Trophoblast cell (in vitro differentiated cells and primary cell): Measurements from ENCODE around the gene ITGAL.

Experiments used
- DNase-seq, 2 donors: peaks; one replicate each; pipeline ENCODE4 v3.0.0-alpha.2; 2016
- H2AFZ ChIP-seq: 2 replicates; pipeline ENCODE4 v1.6.1; 2013; ENCODE audit warnings: low read length, moderate library complexity, mild to moderate bottlenecking; ENCODE audit not compliant: insufficient read depth, poor library complexity
- H2AK5ac ChIP-seq: 2 replicates; pipeline ENCODE4 v1.6.1; 2013; ENCODE audit warnings: mild to moderate bottlenecking, low read length
- H2BK120ac ChIP-seq: 2 replicates; pipeline ENCODE4 v1.6.1; 2013; ENCODE audit warnings: low read length, mild to moderate bottlenecking, moderate library complexity; ENCODE audit not compliant: insufficient read depth, poor library complexity
- H2BK12ac ChIP-seq: 2 replicates; pipeline ENCODE4 v1.6.1; 2013; ENCODE audit warnings: mild to moderate bottlenecking, low read length, moderate library complexity
- H2BK5ac ChIP-seq: 2 replicates; pipeline ENCODE4 v1.6.1; 2013; ENCODE audit warnings: low read length, low read depth, moderate library complexity, mild to moderate bottlenecking; ENCODE audit not compliant: poor library complexity
- H3K14ac ChIP-seq: 2 replicates; pipeline ENCODE4 v1.6.1; 2013; ENCODE audit warnings: mild to moderate bottlenecking, low read length
- H3K18ac ChIP-seq: 2 replicates; pipeline ENCODE4 v1.6.1; 2013; ENCODE audit warnings: mild to moderate bottlenecking, low read length
- H3K23ac ChIP-seq: 2 replicates; pipeline ENCODE4 v1.6.1; 2013; ENCODE audit warnings: low read length
- H3K27ac ChIP-seq: 2 replicates; pipeline ENCODE4 v1.5.1; 2013; ENCODE audit warnings: low read depth, mild to moderate bottlenecking, inconsistent platforms, low read length, moderate library complexity
- H3K27me3 ChIP-seq: 2 replicates; pipeline ENCODE4 v1.6.1; 2013; ENCODE audit warnings: inconsistent platforms, mild to moderate bottlenecking, low read length, moderate library complexity; ENCODE audit not compliant: insufficient read depth
- H3K36me3 ChIP-seq, 2 experiments: 1 replicate in 1 of 2; 2 replicates in 1 of 2; pipeline ENCODE4 v1.6.1; 2013; ENCODE audit warnings: low read length in 2 of 2, mild to moderate bottlenecking in 2 of 2, moderate library complexity in 1 of 2; ENCODE audit not compliant: insufficient read depth in 2 of 2, control insufficient read depth in 1 of 2
- H3K4ac ChIP-seq: 2 replicates; pipeline ENCODE4 v1.6.1; 2013; ENCODE audit warnings: low read depth, mild to moderate bottlenecking, low read length, moderate library complexity
- H3K4me1 ChIP-seq, 2 experiments: 1 replicate in 1 of 2; 2 replicates in 1 of 2; pipeline ENCODE4 v1.6.1; 2013; ENCODE audit warnings: low read length in 2 of 2, mild to moderate bottlenecking in 2 of 2, moderate library complexity in 1 of 2; ENCODE audit not compliant: insufficient read depth in 2 of 2, control insufficient read depth in 1 of 2
- H3K4me2 ChIP-seq: 2 replicates; pipeline ENCODE4 v1.6.1; 2013; ENCODE audit warnings: inconsistent platforms, mild to moderate bottlenecking, low read length, moderate library complexity
- H3K4me3 ChIP-seq: 2 replicates; pipeline ENCODE4 v1.5.1; 2013; ENCODE audit warnings: mild to moderate bottlenecking, low read depth, low read length, inconsistent platforms
- H3K79me1 ChIP-seq: one replicate; pipeline ENCODE4 v1.6.1; 2013; ENCODE audit warnings: low read length
- H3K79me2 ChIP-seq: 2 replicates; pipeline ENCODE4 v1.6.1; 2013; ENCODE audit warnings: low read length, mild to moderate bottlenecking; ENCODE audit not compliant: control insufficient read depth, insufficient read depth, poor library complexity
- H3K9ac ChIP-seq: 2 replicates; pipeline ENCODE4 v1.6.1; 2013; ENCODE audit warnings: mild to moderate bottlenecking, low read length
- H3K9me3 ChIP-seq: 2 replicates; pipeline ENCODE4 v1.6.1; 2013; ENCODE audit warnings: low read depth, mild to moderate bottlenecking, control low read depth, inconsistent platforms, low read length; ENCODE audit not compliant: insufficient read depth
- H4K12ac ChIP-seq: 2 replicates; pipeline ENCODE4 v1.6.1; 2013; ENCODE audit warnings: low read depth, mild to moderate bottlenecking, low read length, moderate library complexity
- H4K8ac ChIP-seq: 2 replicates; pipeline ENCODE4 v1.6.1; 2013; ENCODE audit warnings: low read depth, mild to moderate bottlenecking, low read length, moderate library complexity
- H4K91ac ChIP-seq: one replicate; pipeline ENCODE4 v1.6.1; 2013; ENCODE audit warnings: low read depth, mild to moderate bottlenecking, low read length, moderate library complexity
- WGBS: extraction: QIAGEN DNeasy Blood & Tissue Kit; methylation state at CpG from one replicate; pipeline ENCODE4 v1.1.7; 2013; ENCODE audit warnings: missing lambda C conversion rate; ENCODE audit not compliant: insufficient read length, insufficient coverage; ENCODE audit errors: extremely low coverage; 5-methylcytosine and 5-hydroxymethylcytosine counted together

The ITGAL gene

DNA sequence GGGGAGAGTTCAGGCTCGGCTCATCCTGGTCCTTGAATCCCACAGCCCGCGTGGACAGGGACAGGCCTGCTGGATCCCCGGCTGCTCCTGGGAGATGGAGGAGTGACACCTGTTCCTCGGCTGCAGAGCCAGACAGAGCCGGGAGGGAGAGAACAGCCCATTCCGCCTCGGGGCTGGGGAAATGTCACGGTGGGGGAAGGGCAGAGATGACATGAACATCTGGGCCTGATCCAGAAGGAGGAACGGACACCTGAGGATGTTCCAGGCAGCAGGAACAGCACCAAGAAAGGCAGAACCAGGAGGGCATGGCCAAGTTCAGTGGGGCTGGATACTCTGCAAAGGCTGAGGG is 83.6 kb downstream of the ITGAL start:
- Histone ChIP-seq H2BK120ac (no peak overlapping the region), H3K4me2 (no peak overlapping the region), H3K14ac (no peak overlapping the region), H3K4me3 (no peak overlapping the region), H3K79me1 (peaks cover 13% of the 10 kb centered on the region), H3K27ac (no peak overlapping the region), H2BK12ac (no peak overlapping the region), H4K12ac (no peak overlapping the region), H3K4ac (no peak overlapping the region), H4K91ac (no peak overlapping the region), H4K8ac (no peak overlapping the region), H3K23ac (no peak overlapping the region), H3K79me2 (peaks cover 6% of the 10 kb centered on the region), H2BK5ac (no peak overlapping the region), H3K9me3 (peaks cover 2% of the 10 kb centered on the region), H3K27me3 (no peaks in the 10 kb centered on the region), H3K18ac (no peak overlapping the region), H3K36me3 (peaks cover 14% of the 10 kb centered on the region in 2 experiments), H2AFZ (no peak overlapping the region), H3K9ac (no peak overlapping the region), H2AK5ac (no peak overlapping the region), H3K4me1 (peaks cover 7 to 9% of the 10 kb centered on the region in 2 experiments)
- WGBS: no CpG with 5 or more reads among the region's 10 CpGs
- DNase-seq: no peak

DNA sequence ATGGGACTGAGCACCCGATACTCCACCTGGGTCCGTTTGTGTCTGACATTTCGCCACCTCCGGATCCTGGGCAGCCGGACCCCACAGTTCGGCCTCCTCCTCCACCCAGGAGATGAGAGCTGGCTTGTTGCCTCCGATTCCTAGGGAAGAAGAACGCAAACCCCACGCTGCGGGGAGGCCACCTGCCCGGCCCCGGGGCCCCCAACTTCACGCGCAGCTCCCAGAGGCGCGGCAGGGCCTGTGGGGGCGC is 85.1 kb downstream of the ITGAL start:
- Histone ChIP-seq H2AFZ (peak overlapping the region; percentile 69), H3K4me2 (peak overlapping the region; percentile 90)

DNA sequence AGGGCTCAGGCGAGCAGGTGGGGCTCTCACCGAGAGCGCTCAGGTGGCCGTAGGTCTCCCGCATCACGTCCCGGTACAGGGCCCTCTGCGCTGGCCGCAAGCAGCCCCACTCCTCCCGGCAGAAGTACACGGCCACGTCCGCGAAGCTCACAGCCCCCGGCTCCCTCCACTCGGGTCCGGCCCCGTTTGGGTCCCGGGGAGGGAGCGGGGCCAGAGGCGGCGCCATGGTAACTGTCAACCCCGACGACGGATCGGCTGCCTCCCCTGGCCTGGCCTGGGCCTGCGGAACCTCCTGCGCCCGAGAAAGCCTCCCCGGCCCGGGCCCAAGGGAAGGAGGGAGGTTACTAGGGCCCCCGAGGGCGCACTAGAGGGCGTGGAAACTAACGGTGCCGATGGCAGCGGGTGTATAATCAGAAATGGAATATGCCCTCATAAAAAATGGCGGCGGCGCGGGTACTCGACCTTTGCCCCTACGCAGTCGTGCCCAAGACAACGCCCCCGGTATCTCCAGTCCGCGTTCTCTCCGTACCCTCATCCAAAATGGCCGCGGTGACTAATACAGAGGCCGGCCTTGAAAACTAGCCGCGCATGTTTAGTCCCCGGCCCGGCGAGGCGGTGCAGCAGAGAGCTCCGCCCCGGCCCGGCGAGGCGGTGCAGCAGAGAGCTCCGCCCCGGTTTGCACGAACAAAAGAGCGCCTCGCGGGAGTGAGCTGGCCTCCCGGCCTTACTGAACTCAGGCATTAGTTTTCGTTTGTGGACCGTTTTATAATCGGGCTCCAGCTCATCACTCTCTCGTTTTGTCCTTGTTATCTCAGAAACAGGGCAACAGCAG is 85.6 kb downstream of the ITGAL start, which contains the start of gene ZNF764:
Gene ZNF764 (minus strand): TSS at position 418 of the 832 bp plus-strand sequence. CDS start 192 bp downstream, at position 226.
- Histone ChIP-seq H3K27ac (peak within 1 kb of the TSS; percentile 75), H3K4ac (peak within 1 kb of the TSS; percentile 82), H3K23ac (no peak within 1 kb of the TSS), H3K9me3 (no peaks in the 10 kb centered on the region), H3K27me3 (no peaks in the 10 kb centered on the region), H3K4me3 (peak within 1 kb of the TSS; percentile 87), H3K79me1 (peaks cover 13% of the 10 kb centered on the region), H2BK5ac (peak within 1 kb of the TSS; percentile 81), H3K18ac (peak within 1 kb of the TSS; percentile 86), H2BK120ac (peak within 1 kb of the TSS; percentile 86), H2AK5ac (peak within 1 kb of the TSS; percentile 69), H3K4me2 (peak within 1 kb of the TSS; percentile 90), H4K8ac (peak within 1 kb of the TSS; percentile 98), H2BK12ac (peak within 1 kb of the TSS; percentile 8), H3K79me2 (peaks cover 6% of the 10 kb centered on the region), H3K9ac (peak within 1 kb of the TSS; percentile 83), H3K4me1 (peaks cover 4 to 7% of the 10 kb centered on the region in 2 experiments), H2AFZ (peak within 1 kb of the TSS; percentile 69), H3K36me3 (peaks cover 14% of the 10 kb centered on the region in 2 experiments), H4K91ac (peak within 1 kb of the TSS; percentile 95), H3K14ac (peak within 1 kb of the TSS; percentile 91), H4K12ac (peak within 1 kb of the TSS; percentile 93)
- DNase-seq: peak; percentile 99
- WGBS: no CpG with 5 or more reads among the region's 74 CpGs

More for the DNA sequence above, 85.1 kb downstream of the ITGAL start:
- Histone ChIP-seq H3K23ac (no peak overlapping the region), H3K79me2 (peaks cover 6% of the 10 kb centered on the region), H3K4me3 (peak overlapping the region; percentile 87), H2BK12ac (peak overlapping the region; percentile 8), H3K14ac (peak overlapping the region; percentile 91), H3K79me1 (peaks cover 13% of the 10 kb centered on the region), H3K4ac (peak overlapping the region; percentile 82), H3K18ac (peak overlapping the region; percentile 86), H3K9ac (peak overlapping the region; percentile 83), H2BK120ac (peak overlapping the region; percentile 86), H4K91ac (peak overlapping the region; percentile 95), H3K36me3 (peaks cover 14% of the 10 kb centered on the region in 2 experiments), H3K9me3 (peaks cover 2% of the 10 kb centered on the region), H3K4me1 (peaks cover 4 to 7% of the 10 kb centered on the region in 2 experiments), H4K12ac (peak overlapping the region; percentile 93), H2BK5ac (peak overlapping the region; percentile 81), H3K27me3 (no peaks in the 10 kb centered on the region), H3K27ac (peak overlapping the region; percentile 75), H4K8ac (peak overlapping the region; percentile 98), H2AK5ac (peak overlapping the region; percentile 64)
- WGBS: no CpG with 5 or more reads among the region's 17 CpGs
- DNase-seq: no peak

GRCh38 chr16:30558789-30559377 is 86.3 kb downstream of the ITGAL start:
- H2BK12ac ChIP-seq: no peak overlapping the region
- H3K79me1 ChIP-seq: peaks cover 13% of the 10 kb centered on the region
- H2BK120ac ChIP-seq: no peak overlapping the region
- peak overlapping the region; percentile 69 for H2AK5ac ChIP-seq
- no CpG with 5 or more reads among the region's 21 CpGs for WGBS
- peaks cover 14% of the 10 kb centered on the region in 2 experiments for H3K36me3 ChIP-seq
- H4K91ac ChIP-seq: peak overlapping the region; percentile 47
- H3K14ac ChIP-seq: no peak overlapping the region
- DNase-seq: no peak
- peak overlapping the region; percentile 48 for H3K4me2 ChIP-seq
- no peak overlapping the region for H3K9ac ChIP-seq
- H2AFZ ChIP-seq: no peak overlapping the region
- no peaks in the 10 kb centered on the region for H3K9me3 ChIP-seq
- H3K18ac ChIP-seq: no peak overlapping the region
- H3K27me3 ChIP-seq: no peaks in the 10 kb centered on the region
- peak overlapping the region; percentile 77 for H4K8ac ChIP-seq
- H2BK5ac ChIP-seq: no peak overlapping the region
- H3K4ac ChIP-seq: peak overlapping the region; percentile 49
- no peak overlapping the region for H3K23ac ChIP-seq
- peak overlapping the region; percentile 20 for H4K12ac ChIP-seq
- peaks cover 6% of the 10 kb centered on the region for H3K79me2 ChIP-seq
- H3K4me1 ChIP-seq: peaks cover 4 to 7% of the 10 kb centered on the region in 2 experiments
- peak overlapping the region; percentile 8 for H3K27ac ChIP-seq
- H3K4me3 ChIP-seq: peak overlapping the region; percentile 21
